ENCODE results near the gene SGIP1. TPM values are rescaled to one million over a fixed set of nuclear protein-coding genes. Genes with fewer than 3 reads are reported as not detected.
"Not testable (repeated sequence)": the region's sequence is repeated elsewhere in the genome, so short reads cannot be mapped to it uniquely, and the experiment has no call there.

The SGIP1 gene
- total RNA-seq, 2 donors from 2014 or later, result not detected

GRCh38 chr1:66592106-66592507 is 58.2 kb downstream of the SGIP1 start:
- H3K4me1 Mint-ChIP-seq; H3K4me3 Mint-ChIP-seq; ATAC-seq (replicated peaks); H3K9me3 Mint-ChIP-seq; H3K27ac Mint-ChIP-seq; H3K36me3 Mint-ChIP-seq (ENCODE audit: low read depth): not testable (repeated sequence)
- peaks cover 29% of the 10 kb centered on the region for H3K27me3 Mint-ChIP-seq

- Mint-ChIP-seq H3K27me3 (peaks cover 40% of the 10 kb centered on the region), H3K4me3 (no peak overlapping the region), H3K4me1 (no peaks in the 10 kb centered on the region)
Measured at GRCh38 chr1:66596191-66596590, 62.2 kb downstream of the SGIP1 start.

GRCh38 chr1:66597500-66597899 is 63.5 kb downstream of the SGIP1 start:
- no peaks in the 10 kb centered on the region for H3K4me1 Mint-ChIP-seq
- ATAC-seq (replicated peaks), result no peak

More at GRCh38 chr1:66596191-66596590, 62.2 kb downstream of the SGIP1 start:
- Mint-ChIP-seq H3K9me3 (no peaks in the 10 kb centered on the region), H3K27ac (no peak overlapping the region), H3K36me3 (ENCODE audit: low read depth) (no peaks in the 10 kb centered on the region)
- no peak for ATAC-seq (replicated peaks)

GRCh38 chr1:66598670-66599069 is 64.7 kb downstream of the SGIP1 start:
- no peak for ATAC-seq (replicated peaks)
- H3K27ac Mint-ChIP-seq, result no peak overlapping the region
- H3K4me1 Mint-ChIP-seq, result no peaks in the 10 kb centered on the region
- peaks cover 34% of the 10 kb centered on the region for H3K27me3 Mint-ChIP-seq
- H3K4me3 Mint-ChIP-seq, result no peak overlapping the region
- H3K9me3 Mint-ChIP-seq, result no peaks in the 10 kb centered on the region
- no peaks in the 10 kb centered on the region for H3K36me3 Mint-ChIP-seq (ENCODE audit: low read depth)

More at GRCh38 chr1:66597500-66597899, 63.5 kb downstream of the SGIP1 start:
- Mint-ChIP-seq H3K4me3 (no peak overlapping the region), H3K27me3 (peaks cover 37% of the 10 kb centered on the region), H3K36me3 (ENCODE audit: low read depth) (no peaks in the 10 kb centered on the region), H3K9me3 (no peaks in the 10 kb centered on the region), H3K27ac (no peak overlapping the region)

GRCh38 chr1:66599346-66599745 is 65.4 kb downstream of the SGIP1 start:
- no peak overlapping the region for H3K4me3 Mint-ChIP-seq
- H3K4me1 Mint-ChIP-seq, result no peaks in the 10 kb centered on the region
- no peak overlapping the region for H3K27ac Mint-ChIP-seq
- no peak for ATAC-seq (replicated peaks)
- peaks cover 37% of the 10 kb centered on the region for H3K27me3 Mint-ChIP-seq
- no peaks in the 10 kb centered on the region for H3K9me3 Mint-ChIP-seq
- no peaks in the 10 kb centered on the region for H3K36me3 Mint-ChIP-seq (ENCODE audit: low read depth)

- H3K4me3 Mint-ChIP-seq, result no peak overlapping the region
- H3K9me3 Mint-ChIP-seq, result no peaks in the 10 kb centered on the region
- H3K36me3 Mint-ChIP-seq (ENCODE audit: low read depth), result no peaks in the 10 kb centered on the region
- H3K27me3 Mint-ChIP-seq, result peaks cover 42% of the 10 kb centered on the region
- H3K4me1 Mint-ChIP-seq, result no peaks in the 10 kb centered on the region
- H3K27ac Mint-ChIP-seq, result no peak overlapping the region
- ATAC-seq (replicated peaks), result no peak
Measured at GRCh38 chr1:66599899-66600737, 66.2 kb downstream of the SGIP1 start.

- ATAC-seq (replicated peaks), result no peak
- Mint-ChIP-seq H3K4me1 (no peaks in the 10 kb centered on the region), H3K27me3 (peaks cover 22% of the 10 kb centered on the region), H3K27ac (no peak overlapping the region), H3K4me3 (no peak overlapping the region), H3K36me3 (ENCODE audit: low read depth) (no peaks in the 10 kb centered on the region), H3K9me3 (no peaks in the 10 kb centered on the region)
Measured at GRCh38 chr1:66605419-66605997, 71.6 kb downstream of the SGIP1 start.

GRCh38 chr1:66606362-66607065 is 72.6 kb downstream of the SGIP1 start:
- no peaks in the 10 kb centered on the region for H3K4me1 Mint-ChIP-seq
- peaks cover 21% of the 10 kb centered on the region for H3K27me3 Mint-ChIP-seq
- no peak for ATAC-seq (replicated peaks)
- H3K36me3 Mint-ChIP-seq (ENCODE audit: low read depth), result no peaks in the 10 kb centered on the region
- no peaks in the 10 kb centered on the region for H3K9me3 Mint-ChIP-seq
- no peak overlapping the region for H3K4me3 Mint-ChIP-seq
- H3K27ac Mint-ChIP-seq, result no peak overlapping the region

GRCh38 chr1:66607458-66607857 is 73.5 kb downstream of the SGIP1 start:
- H3K36me3 Mint-ChIP-seq (ENCODE audit: low read depth), result no peaks in the 10 kb centered on the region
- no peaks in the 10 kb centered on the region for H3K4me1 Mint-ChIP-seq
- ATAC-seq (replicated peaks), result peak; percentile 21
- peaks cover 23% of the 10 kb centered on the region for H3K27me3 Mint-ChIP-seq
- H3K4me3 Mint-ChIP-seq, result no peak overlapping the region
- no peak overlapping the region for H3K27ac Mint-ChIP-seq
- H3K9me3 Mint-ChIP-seq, result no peaks in the 10 kb centered on the region

- ATAC-seq (replicated peaks), result no peak
- Mint-ChIP-seq H3K4me3 (no peak overlapping the region), H3K9me3 (no peaks in the 10 kb centered on the region), H3K36me3 (ENCODE audit: low read depth) (no peaks in the 10 kb centered on the region), H3K4me1 (no peaks in the 10 kb centered on the region), H3K27ac (no peak overlapping the region), H3K27me3 (peaks cover 25% of the 10 kb centered on the region)
Measured at GRCh38 chr1:66613187-66613586, 79.2 kb downstream of the SGIP1 start.

GRCh38 chr1:66617362-66618184 is 83.6 kb downstream of the SGIP1 start:
- Mint-ChIP-seq H3K4me3 (no peak overlapping the region), H3K4me1 (no peaks in the 10 kb centered on the region), H3K27me3 (peaks cover 10% of the 10 kb centered on the region), H3K36me3 (ENCODE audit: low read depth) (no peaks in the 10 kb centered on the region), H3K9me3 (no peaks in the 10 kb centered on the region), H3K27ac (no peak overlapping the region)
- no peak for ATAC-seq (replicated peaks)

- Mint-ChIP-seq H3K36me3 (ENCODE audit: low read depth) (no peaks in the 10 kb centered on the region), H3K9me3 (no peaks in the 10 kb centered on the region), H3K4me1 (no peaks in the 10 kb centered on the region), H3K27ac (no peak overlapping the region), H3K27me3 (peaks cover 6% of the 10 kb centered on the region), H3K4me3 (no peak overlapping the region)
- peak; percentile 73 for ATAC-seq (replicated peaks)
Measured at GRCh38 chr1:66618390-66618789, 84.4 kb downstream of the SGIP1 start.

GRCh38 chr1:66623812-66624211 is 89.9 kb downstream of the SGIP1 start:
- ATAC-seq (replicated peaks), result no peak
- Mint-ChIP-seq H3K4me1 (peaks cover 4% of the 10 kb centered on the region), H3K27me3 (peaks cover 3% of the 10 kb centered on the region), H3K9me3 (no peaks in the 10 kb centered on the region), H3K4me3 (no peak overlapping the region), H3K27ac (peak overlapping the region; percentile 75), H3K36me3 (ENCODE audit: low read depth) (no peaks in the 10 kb centered on the region)

GRCh38 chr1:66624412-66625060 is 90.6 kb downstream of the SGIP1 start:
- H3K27ac Mint-ChIP-seq, result peak overlapping the region; percentile 75
- H3K4me3 Mint-ChIP-seq, result no peak overlapping the region
- ATAC-seq (replicated peaks), result peak; percentile 96
- H3K9me3 Mint-ChIP-seq, result no peaks in the 10 kb centered on the region
- H3K27me3 Mint-ChIP-seq, result peaks cover 3% of the 10 kb centered on the region
- peaks cover 4% of the 10 kb centered on the region for H3K4me1 Mint-ChIP-seq
- H3K36me3 Mint-ChIP-seq (ENCODE audit: low read depth), result no peaks in the 10 kb centered on the region
